ENCODE results near the gene TK1.
A peak's percentile ranks its signal among the peaks of the same experiment; 100 is the strongest.

The TK1 gene

DNA sequence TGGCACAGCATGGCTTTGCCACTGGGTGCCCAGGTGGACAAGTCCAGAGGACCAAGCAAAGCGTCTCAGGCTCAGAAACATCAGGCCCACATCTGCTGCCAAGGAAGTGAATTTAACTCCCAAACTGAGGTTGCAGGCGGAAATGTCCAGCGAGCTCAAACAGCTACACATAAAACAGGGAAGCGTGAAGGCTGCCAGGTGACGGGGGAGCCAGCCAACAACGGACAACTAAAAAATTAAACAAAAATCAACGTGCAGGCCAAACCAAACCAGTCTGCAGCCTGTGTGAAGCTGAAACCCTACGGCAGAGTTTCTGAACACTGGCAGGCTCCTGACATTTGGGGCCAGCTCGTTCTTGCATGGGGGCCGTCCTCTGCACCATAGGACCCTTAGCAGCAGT, 2.5 kb downstream of the TK1 start:
- peak overlapping the region; percentile 84 for H3K27ac Mint-ChIP-seq
- peak overlapping the region; percentile 66 for H3K4me3 Mint-ChIP-seq
- H3K36me3 Mint-ChIP-seq (ENCODE audit: low read depth) = peaks cover 45% of the 10 kb centered on the region
- H3K4me1 Mint-ChIP-seq = peaks cover 43% of the 10 kb centered on the region
- TF ChIP-seq, protein P1, sequence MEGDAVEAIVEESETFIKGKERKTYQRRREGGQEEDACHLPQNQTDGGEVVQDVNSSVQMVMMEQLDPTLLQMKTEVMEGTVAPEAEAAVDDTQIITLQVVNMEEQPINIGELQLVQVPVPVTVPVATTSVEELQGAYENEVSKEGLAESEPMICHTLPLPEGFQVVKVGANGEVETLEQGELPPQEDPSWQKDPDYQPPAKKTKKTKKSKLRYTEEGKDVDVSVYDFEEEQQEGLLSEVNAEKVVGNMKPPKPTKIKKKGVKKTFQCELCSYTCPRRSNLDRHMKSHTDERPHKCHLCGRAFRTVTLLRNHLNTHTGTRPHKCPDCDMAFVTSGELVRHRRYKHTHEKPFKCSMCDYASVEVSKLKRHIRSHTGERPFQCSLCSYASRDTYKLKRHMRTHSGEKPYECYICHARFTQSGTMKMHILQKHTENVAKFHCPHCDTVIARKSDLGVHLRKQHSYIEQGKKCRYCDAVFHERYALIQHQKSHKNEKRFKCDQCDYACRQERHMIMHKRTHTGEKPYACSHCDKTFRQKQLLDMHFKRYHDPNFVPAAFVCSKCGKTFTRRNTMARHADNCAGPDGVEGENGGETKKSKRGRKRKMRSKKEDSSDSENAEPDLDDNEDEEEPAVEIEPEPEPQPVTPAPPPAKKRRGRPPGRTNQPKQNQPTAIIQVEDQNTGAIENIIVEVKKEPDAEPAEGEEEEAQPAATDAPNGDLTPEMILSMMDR (IDR thresholded peaks at IDR 0.05) = no peak
- DNase-seq = no peak
- peaks cover 3% of the 10 kb centered on the region for H3K27me3 Mint-ChIP-seq (ENCODE audit: low read depth, poor library complexity)
- no peaks in the 10 kb centered on the region for H3K9me3 Mint-ChIP-seq

DNA sequence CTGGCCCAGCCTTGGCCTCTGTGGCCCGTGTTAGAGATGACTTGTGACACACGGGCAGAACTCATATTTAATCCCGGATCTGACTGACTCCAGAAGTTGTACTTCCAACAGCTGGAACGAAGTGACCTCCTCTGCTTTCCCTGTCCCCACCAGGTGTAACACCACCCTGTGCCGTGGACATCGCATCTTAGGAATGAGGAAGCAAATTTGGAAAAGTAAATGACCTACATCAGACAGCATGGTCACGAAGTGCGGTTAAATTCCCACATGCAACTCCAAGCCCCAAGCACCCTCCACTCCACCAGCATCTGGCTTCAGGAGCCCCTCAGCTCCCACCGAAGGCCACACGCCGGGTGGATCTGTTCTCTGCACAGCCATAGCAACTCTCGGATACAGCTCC, 2.9 kb downstream of the TK1 start:
- TF ChIP-seq, protein P1 (IDR thresholded peaks at IDR 0.05) = no peak
- H3K27me3 Mint-ChIP-seq (ENCODE audit: low read depth, poor library complexity) = peaks cover 3% of the 10 kb centered on the region

DNA sequence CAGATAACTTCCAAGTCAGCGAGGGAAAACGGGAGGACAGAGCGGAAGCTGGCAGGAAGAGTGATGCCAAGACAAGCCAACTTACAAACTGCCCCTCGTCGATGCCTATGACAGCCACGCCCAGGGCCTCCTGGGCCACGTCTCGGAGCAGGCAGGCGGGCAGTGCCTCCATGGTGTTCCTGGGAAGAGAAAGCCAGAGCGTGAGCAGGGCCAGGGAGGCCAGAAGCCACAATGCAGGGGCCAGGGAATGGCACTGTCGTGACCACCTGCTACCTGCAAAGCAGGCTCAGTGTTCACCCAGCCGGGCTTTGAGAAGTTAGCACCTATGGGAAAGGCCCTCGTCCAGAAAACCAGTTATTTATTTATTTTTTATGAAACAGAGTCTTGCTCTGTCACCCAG, 4.3 kb downstream of the TK1 start:
- H3K4me3 Mint-ChIP-seq = no peak overlapping the region
- TF ChIP-seq, protein P1 (IDR thresholded peaks at IDR 0.05) = no peak
- no peak for DNase-seq
- peaks cover 3% of the 10 kb centered on the region for H3K27me3 Mint-ChIP-seq (ENCODE audit: low read depth, poor library complexity)
- peaks cover 56% of the 10 kb centered on the region for H3K36me3 Mint-ChIP-seq (ENCODE audit: low read depth)
- no peaks in the 10 kb centered on the region for H3K9me3 Mint-ChIP-seq
- H3K4me1 Mint-ChIP-seq = peaks cover 36% of the 10 kb centered on the region
- H3K27ac Mint-ChIP-seq = no peak overlapping the region

More for the DNA sequence above, 2.9 kb downstream of the TK1 start:
- Mint-ChIP-seq H3K36me3 (ENCODE audit: low read depth) (peaks cover 49% of the 10 kb centered on the region), H3K9me3 (no peaks in the 10 kb centered on the region), H3K4me3 (peak overlapping the region; percentile 66), H3K27ac (no peak overlapping the region), H3K4me1 (peaks cover 43% of the 10 kb centered on the region)
- DNase-seq = no peak

DNA sequence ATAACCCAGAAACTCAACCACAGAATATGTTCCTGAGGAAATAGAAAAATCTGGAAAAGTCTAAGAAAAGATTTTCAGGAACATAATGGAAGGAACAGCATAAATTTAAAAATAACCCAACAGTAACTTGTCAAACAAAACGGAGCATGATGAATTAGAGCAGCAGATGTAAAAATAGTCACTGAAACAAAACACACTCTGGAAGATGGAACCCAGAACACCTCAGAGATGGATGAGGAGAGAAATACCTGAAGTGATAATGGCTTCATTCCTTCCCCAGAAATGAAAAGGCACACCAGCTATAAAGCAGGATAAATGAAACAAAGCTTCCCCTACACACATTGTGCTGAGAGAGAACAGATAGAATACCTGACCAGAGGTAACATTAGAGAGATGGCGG, 6.3 kb downstream of the TK1 start:
- TF ChIP-seq, protein P1 (IDR thresholded peaks at IDR 0.05) = no peak
- DNase-seq = no peak
- peaks cover 3% of the 10 kb centered on the region for H3K27me3 Mint-ChIP-seq (ENCODE audit: low read depth, poor library complexity)
- peak overlapping the region; percentile 59 for H3K27ac Mint-ChIP-seq
- no peak overlapping the region for H3K4me3 Mint-ChIP-seq
- no peaks in the 10 kb centered on the region for H3K9me3 Mint-ChIP-seq
- peaks cover 51% of the 10 kb centered on the region for H3K36me3 Mint-ChIP-seq (ENCODE audit: low read depth)
- H3K4me1 Mint-ChIP-seq = peaks cover 29% of the 10 kb centered on the region

DNA sequence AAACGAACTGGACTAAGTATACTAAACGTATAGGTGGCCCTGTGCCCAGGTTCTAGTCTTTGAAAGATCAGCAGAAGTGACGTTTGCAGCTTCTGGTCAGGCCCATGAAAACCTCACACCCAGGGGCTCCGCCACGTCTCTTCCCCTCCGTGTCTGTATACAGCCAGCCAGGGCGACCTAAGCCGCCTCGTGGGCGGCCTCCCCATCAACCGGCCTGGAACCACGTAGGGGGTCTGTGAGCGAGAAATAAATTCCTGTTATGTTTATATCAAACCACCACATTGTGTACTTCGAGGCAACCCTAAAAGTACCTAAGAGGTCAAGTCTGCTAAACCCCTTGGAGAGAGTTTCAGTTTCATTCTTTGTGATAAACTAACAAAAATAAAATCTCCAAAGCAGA, 6.8 kb downstream of the TK1 start:
- peaks cover 25% of the 10 kb centered on the region for H3K4me1 Mint-ChIP-seq
- no peak overlapping the region for H3K4me3 Mint-ChIP-seq
- DNase-seq = no peak
- peaks cover 3% of the 10 kb centered on the region for H3K27me3 Mint-ChIP-seq (ENCODE audit: low read depth, poor library complexity)
- TF ChIP-seq, protein P1 (IDR thresholded peaks at IDR 0.05) = no peak
- H3K27ac Mint-ChIP-seq = no peak overlapping the region
- peaks cover 51% of the 10 kb centered on the region for H3K36me3 Mint-ChIP-seq (ENCODE audit: low read depth)
- no peaks in the 10 kb centered on the region for H3K9me3 Mint-ChIP-seq

DNA sequence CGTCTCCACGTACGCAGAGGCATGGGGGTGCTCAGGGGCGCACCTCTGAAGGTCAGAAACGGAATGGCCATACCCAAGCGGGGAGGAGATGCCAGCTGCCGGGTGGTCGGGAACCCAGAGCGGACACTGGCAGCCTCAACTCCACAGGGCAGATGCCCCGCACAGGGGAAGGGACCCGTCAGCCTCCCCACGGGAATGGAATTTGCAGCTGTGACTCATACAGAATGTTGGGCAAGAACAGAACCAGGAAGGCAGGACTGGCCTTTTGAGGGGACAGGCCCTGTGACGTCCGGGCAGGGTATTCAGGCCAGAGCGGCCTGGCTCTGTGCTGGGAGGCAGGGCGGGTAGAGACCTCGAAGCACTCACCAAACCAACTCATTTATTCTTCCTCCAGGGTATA, 7.5 kb downstream of the TK1 start:
- peaks cover 3% of the 10 kb centered on the region for H3K27me3 Mint-ChIP-seq (ENCODE audit: low read depth, poor library complexity)
- TF ChIP-seq, protein P1 (IDR thresholded peaks at IDR 0.05) = no peak
- DNase-seq = no peak
- no peak overlapping the region for H3K27ac Mint-ChIP-seq
- no peak overlapping the region for H3K4me3 Mint-ChIP-seq
- H3K36me3 Mint-ChIP-seq (ENCODE audit: low read depth) = peaks cover 51% of the 10 kb centered on the region
- H3K9me3 Mint-ChIP-seq = no peaks in the 10 kb centered on the region
- peaks cover 18% of the 10 kb centered on the region for H3K4me1 Mint-ChIP-seq
